ENCODE data around the gene CYP4V2. TPM values are rescaled to one million over a fixed set of nuclear protein-coding genes. Genes with fewer than 3 reads are reported as not detected.

The CYP4V2 gene
- total RNA-seq, result 22.7 TPM
- long read RNA-seq, partial matches to known transcripts, result 1 of 4 reads
- long read RNA-seq, other reads (novel, unspliced or antisense), result 2 of 4 reads

DNA sequence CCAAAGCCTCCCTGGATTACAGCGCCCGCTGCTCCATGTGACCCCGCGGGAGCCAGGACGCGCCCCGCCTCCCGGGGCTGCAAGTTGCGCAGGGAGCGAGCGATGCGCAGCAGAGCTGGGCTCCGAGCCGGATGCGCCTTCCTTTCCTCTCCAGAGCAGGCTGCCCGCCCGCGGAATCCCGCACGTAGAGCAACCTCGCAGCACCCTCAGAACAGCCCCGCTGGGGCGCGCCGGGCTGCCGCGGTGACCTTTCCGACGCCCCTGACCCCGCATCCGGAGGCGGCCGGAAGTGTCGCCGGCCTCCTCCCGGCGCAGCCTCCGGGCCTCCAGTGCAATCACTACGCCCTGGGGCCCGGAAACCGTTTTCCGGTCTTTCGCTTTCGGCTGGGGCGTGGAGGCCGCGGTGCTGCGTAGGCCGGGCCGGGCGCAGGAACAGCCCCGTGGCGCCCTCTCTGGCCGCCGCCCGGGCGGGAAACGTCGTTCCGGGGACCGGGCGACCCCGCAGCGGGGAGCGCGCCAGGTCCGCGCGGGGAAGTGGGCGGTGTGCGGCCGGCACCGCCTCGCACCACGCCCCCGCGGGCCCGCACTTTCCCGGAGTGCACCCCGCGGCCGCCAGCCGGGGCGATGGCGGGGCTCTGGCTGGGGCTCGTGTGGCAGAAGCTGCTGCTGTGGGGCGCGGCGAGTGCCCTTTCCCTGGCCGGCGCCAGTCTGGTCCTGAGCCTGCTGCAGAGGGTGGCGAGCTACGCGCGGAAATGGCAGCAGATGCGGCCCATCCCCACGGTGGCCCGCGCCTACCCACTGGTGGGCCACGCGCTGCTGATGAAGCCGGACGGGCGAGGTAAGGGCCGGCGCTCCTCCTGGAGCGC lies at the start of gene CYP4V2:
TSS of gene CYP4V2 (plus strand) at position 368 of the 866 bp plus-strand sequence. CDS start at position 625, 257 bp downstream.
- DNase-seq (ENCODE audit: missing footprints) (peak; percentile 91), ATAC-seq (peak; percentile 92)
- intact Hi-C loops (cut with DNase I), result loop anchor here (1.0 to 2.0 kb wide), 2 partner anchors 47 to 123 kb away; no protein-coding TSS in a partner anchor

GRCh38 chr4:186144198-186144945 lies 47.0 kb upstream of the CYP4V2 start:
- intact Hi-C loops (cut with DNase I), result loop anchor here (2.0 kb wide), 1 partner anchor 46 kb away; the partner anchor contains the start of gene CYP4V2
- DNase-seq (ENCODE audit: missing footprints), result peak; percentile 79
- peak; percentile 85 for ATAC-seq

DNA sequence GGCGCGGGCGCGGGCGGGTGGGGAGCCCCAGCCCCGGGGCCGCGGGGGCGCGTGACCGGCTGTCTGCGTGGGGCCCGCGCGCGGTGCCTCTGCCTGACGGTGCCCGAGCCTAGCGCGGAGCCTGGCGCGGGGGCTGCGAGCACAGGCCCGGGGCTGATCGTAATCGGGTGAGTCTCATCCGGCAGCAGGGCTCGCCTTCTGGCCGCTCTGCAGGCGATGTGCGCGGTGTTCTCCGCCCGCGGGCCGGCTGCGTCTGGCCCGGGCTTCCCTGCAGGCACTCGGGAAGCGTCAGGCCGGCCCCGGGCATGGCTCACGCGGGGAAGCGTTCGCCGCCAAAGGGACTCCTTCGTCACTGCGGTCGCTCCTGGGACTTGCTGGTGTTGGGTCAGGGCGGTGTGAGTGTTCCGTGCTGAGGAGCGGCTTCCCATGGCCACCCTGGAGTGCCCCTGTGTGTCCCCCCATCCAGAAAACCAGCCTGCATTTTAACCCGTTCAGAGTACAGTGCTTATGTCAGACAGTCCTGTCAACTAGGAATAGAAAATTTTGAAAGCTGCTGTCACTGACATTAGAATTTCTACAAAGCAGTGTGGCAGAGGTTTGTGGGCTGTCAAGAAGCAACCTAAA lies 46.3 kb upstream of the CYP4V2 start:
- DNase-seq (ENCODE audit: missing footprints) (peak; percentile 79), ATAC-seq (peak; percentile 73)
- intact Hi-C loops (cut with DNase I), result loop anchor here (2.0 kb wide), 1 partner anchor 46 kb away; the partner anchor contains the start of gene CYP4V2

- intact Hi-C loops (cut with DNase I), result no loop called here
- DNase-seq (ENCODE audit: missing footprints) (no peak), ATAC-seq (no peak)
These were observed 44.9 kb upstream of the CYP4V2 start for GRCh38 chr4:186146458-186146857.

DNA sequence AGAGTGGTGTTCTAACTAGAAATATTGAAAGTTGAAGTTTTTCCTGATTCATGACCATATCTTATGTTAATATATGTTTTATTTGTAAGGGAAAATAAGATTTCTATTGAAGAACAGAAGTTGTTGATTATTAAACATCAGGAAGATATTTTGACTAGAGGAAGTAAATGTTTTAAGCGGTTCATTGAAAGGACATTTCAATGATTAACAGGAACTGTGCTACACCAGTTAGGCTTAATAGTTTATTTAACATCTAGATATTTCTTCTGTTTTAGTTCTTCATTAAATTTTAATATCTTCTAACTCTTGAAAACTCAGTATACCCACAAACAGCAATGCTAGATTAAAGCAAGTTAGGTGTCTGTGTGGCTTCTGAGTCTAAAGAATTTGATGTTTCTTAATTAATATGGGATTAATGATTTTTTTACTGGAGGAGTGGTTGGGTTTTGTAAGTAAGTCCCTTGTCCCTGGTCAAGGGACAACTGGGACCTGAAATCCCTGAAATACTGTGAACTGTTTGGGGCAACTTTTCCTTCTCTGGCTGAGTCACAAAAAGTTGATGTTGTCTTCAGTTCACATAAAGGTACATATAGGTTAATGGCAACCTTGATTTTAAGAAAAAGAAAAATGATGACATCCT lies 42.9 kb upstream of the CYP4V2 start:
- intact Hi-C loops (cut with DNase I), result no loop called here
- DNase-seq (ENCODE audit: missing footprints), result no peak
- no peak for ATAC-seq

DNA sequence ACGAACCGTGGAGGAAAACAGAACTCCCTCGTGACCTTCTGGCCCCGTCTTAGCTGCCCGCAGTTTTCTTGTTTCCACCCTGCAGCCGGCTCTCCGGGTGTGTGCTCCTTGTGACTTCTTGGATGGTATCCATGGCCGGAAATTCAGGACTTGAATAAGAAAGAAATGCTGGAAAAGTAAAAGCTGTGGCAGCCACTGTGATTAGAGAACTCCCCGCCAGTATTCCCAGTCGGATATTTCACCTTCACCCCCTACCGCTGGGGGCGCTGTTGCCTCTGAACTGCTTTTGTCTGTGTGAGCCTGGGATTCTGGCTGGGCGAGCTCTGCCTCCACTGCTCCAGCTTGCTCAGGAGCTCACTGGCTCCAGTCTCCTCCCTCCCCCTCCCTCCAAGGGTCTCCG lies 41.5 kb upstream of the CYP4V2 start:
- intact Hi-C loops (cut with DNase I), result no loop called here
- no peak for DNase-seq (ENCODE audit: missing footprints)

GRCh38 chr4:186150926-186151325 lies 40.4 kb upstream of the CYP4V2 start:
- ATAC-seq (no peak), DNase-seq (ENCODE audit: missing footprints) (no peak)
- intact Hi-C loops (cut with DNase I), result no loop called here

More for the DNA sequence above, 41.5 kb upstream of the CYP4V2 start:
- ATAC-seq, result peak; percentile 68

DNA sequence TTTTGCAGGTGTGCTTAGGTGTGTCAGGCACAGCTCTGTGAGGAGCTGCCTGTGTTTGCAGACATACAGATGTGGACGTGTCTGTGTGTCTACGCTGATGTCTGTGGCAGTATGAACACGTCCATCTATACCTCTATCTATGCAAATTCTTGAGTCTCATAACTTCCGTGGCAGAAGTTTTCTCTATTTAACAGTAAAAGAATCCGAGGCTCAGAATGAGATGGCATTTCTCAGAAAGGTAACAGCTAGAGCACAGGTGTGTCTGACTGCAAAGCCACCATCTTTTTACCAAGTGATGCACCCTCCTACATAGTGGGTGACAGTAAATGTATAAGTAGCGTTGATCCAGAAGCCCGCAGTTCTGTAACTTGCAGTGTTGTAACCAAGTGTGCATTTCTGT lies 39.9 kb upstream of the CYP4V2 start:
- ATAC-seq, result no peak
- intact Hi-C loops (cut with DNase I), result no loop called here
- no peak for DNase-seq (ENCODE audit: missing footprints)

DNA sequence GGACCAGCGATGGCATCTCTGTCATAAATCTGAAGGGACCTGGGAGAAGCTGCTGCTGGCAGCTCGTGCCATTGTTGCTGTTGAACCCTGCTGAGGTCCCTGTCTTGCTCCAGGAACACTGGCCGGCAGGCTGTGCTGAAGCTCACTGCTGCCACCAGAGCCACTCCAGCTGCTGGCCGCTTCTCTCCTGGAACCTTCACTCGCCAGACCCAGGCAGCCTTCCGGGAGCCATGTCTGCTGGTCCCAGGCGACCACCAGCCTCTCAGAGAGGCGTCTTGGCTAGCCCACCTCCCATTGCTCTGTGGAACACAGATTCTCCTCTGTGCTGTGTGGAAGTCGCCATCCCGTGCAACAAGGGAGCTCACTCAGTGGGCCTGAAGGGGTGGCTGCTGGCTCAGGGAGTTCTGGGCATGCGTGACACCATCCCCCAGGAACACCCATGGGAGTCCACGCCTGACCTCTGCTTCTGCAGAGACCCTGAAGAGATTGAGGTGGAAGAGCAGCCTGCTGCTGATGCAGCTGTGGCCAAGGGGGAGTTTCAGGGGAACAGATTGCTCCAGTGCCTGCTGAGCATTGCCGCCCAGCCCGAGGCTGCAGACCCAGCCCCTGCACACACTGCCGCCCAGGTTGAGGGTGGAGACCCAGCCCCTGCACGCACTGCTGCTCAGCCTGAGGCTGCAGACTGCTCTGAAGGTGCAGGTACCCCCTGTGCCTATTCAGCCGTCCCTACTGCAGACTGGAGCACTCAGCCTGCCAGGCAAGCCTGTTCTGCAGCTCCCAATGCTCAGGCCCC lies 33.1 kb upstream of the CYP4V2 start:
- ATAC-seq, result no peak
- no peak for DNase-seq (ENCODE audit: missing footprints)
- intact Hi-C loops (cut with DNase I), result no loop called here

DNA sequence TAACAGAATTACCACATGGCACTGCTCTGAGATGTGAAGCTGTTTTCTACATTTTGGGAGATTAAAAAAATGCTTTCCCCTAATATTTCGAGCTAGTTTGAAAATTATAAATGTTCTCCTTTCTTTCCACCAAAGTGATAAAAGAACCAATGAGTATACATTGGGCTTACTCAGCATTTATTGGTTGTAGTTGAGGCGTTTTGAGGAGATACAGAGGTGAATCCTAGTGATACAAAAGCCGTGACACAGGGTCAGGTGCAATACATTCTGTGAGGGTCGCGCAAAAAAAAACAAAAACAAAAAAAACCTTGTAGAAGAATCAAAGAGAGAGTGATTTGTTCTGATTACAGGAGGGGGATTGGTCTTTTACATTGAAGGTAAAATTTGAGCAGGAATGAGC lies 32.4 kb upstream of the CYP4V2 start:
- intact Hi-C loops (cut with DNase I), result no loop called here
- ATAC-seq (no peak), DNase-seq (ENCODE audit: missing footprints) (no peak)

DNA sequence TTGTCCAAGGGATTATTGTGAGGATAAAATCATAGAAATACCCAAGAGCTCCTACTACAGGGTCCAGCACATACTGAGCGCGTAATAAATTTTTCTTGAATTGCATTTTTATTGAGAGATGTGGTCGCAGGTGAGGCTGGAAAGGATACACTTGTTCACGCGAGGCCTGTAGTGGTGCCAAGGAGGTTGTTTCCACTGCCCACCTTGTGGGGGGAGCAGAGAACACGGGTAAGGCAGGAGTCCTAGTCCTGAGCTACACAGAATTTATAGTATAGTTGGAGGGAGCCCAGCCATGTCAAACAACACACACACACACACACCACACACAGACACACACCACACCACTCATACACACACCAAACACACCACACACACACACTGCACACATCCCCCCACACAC lies 31.8 kb upstream of the CYP4V2 start:
- no peak for DNase-seq (ENCODE audit: missing footprints)
- intact Hi-C loops (cut with DNase I), result no loop called here
- ATAC-seq, result no peak

- no peak for DNase-seq (ENCODE audit: missing footprints)
- no peak for ATAC-seq
- intact Hi-C loops (cut with DNase I), result no loop called here
These were observed 30.2 kb upstream of the CYP4V2 start for GRCh38 chr4:186161138-186161537.

GRCh38 chr4:186166852-186167512 lies 24.4 kb upstream of the CYP4V2 start:
- DNase-seq (ENCODE audit: missing footprints) (no peak), ATAC-seq (no peak)
- intact Hi-C loops (cut with DNase I), result no loop called here

DNA sequence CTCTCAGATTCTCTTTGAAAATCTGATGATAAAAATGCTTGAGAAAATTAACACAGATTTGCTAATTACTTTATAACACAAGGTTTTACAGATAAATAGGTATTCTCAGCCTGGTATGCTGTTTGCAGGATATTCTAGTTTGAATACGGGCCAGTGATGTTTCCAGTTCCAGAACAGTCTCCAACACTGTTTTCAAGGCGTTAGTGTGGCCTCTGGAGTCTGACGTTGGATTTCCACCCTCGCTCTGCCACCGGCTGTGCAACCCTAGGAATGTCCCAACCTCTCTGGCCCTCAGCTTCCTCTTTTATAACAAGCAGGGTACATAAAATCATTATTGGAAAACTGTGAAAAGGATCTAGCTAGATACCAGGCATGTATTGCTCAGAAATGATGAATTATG lies 23.8 kb upstream of the CYP4V2 start:
- intact Hi-C loops (cut with DNase I), result no loop called here
- DNase-seq (ENCODE audit: missing footprints), result no peak
- no peak for ATAC-seq

DNA sequence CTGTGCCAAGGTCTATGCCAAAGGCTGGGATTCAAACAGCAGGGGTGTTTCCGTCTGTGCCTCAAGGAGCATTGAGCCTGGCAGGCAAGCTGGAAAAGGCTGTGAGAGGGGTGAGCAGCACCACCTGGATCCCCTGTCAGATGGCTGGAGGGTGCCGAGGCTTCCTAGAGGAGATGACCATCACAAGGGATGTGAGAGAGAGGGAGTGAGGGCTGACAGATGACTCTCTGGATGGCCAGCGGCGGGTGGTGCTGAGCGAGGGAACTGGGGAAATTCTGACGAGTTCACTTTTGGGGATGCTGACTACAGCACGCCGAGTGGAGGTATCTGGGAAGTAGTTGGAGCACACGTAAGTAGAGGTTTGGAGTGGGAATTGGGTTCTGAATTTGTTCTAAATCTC lies 22.6 kb upstream of the CYP4V2 start:
- DNase-seq (ENCODE audit: missing footprints) (no peak), ATAC-seq (no peak)
- intact Hi-C loops (cut with DNase I), result no loop called here

- no peak for DNase-seq (ENCODE audit: missing footprints)
- intact Hi-C loops (cut with DNase I), result no loop called here
- no peak for ATAC-seq
These were observed 21.9 kb upstream of the CYP4V2 start for GRCh38 chr4:186169333-186169944.
